ENCODE data around the gene MTARC1.

The MTARC1 gene

DNA sequence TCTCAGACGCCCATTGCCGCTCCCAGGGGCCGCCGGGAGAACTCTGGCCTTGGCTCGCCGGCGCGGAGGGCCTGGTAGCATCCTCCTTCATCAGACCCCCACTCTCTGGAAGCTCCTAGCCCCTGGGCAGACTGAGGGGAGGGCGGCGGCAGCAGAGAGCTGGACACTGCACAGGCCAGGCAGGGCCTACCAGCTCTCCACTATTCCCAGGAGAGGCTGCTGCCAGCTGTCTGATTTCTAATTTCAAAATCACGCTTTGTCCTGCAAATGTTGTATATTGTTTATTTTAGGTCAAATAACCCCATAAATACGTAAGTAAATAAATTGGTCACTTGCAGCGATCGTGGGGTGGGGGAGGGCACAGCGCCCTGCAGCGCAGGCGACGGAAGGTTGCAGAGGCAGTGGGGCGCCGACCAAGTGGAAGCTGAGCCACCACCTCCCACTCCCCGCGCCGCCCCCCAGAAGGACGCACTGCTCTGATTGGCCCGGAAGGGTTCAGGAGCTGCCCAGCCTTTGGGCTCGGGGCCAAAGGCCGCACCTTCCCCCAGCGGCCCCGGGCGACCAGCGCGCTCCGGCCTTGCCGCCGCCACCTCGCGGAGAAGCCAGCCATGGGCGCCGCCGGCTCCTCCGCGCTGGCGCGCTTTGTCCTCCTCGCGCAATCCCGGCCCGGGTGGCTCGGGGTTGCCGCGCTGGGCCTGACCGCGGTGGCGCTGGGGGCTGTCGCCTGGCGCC is at the start of gene MTARC1:
Gene MTARC1, plus strand, starts transcription at position 577 of the 732 bp plus-strand sequence. Its CDS starts 32 bp downstream, at position 609.
- DNase-seq (ENCODE audit: low read depth in 3 of 3): no peak

DNA sequence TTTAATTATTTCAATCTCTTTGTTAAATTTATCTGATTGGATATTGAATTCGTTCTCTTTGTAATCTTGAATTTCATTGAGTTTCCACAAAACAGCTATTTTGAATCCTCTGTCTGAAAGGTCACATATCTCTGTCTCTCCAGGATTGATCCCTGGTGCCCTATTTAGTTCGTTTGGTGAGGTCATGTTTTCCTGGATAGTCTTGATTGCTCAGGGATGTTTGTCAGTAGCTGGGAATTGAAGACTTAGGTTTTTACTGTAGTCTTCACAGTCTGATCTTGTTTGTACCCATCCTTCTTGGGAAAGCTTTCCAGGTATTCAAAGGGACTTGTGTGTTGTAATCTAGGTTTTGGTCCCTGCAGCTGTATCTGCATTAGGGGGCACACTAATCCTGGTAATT is 45.4 kb upstream of the MTARC1 start:
- no peak for DNase-seq (ENCODE audit: low read depth in 3 of 3)

- no peak for DNase-seq (ENCODE audit: low read depth in 3 of 3)
These were observed 44.9 kb upstream of the MTARC1 start for GRCh38 chr1:220741825-220742224.

DNA sequence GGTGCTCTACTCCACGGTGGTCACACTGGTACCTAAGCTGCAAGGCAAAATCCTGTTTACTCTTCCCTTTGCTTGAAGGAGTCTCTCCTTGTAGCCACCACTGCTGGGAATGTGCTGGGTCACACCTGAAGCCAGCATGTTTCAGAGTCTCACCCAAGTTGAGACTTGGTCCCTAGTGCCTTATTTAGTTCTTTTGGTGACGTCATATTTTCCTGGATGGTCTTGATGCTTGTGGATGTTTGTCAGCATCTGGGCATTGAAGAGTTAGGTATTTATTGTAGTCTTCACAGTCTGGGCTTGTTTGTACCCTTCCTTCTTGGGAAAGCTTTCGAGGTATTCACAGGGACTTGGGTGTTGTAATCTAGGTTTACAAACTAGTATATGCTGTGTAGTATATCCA is 44.2 kb upstream of the MTARC1 start:
- no peak for DNase-seq (ENCODE audit: low read depth in 3 of 3)

DNA sequence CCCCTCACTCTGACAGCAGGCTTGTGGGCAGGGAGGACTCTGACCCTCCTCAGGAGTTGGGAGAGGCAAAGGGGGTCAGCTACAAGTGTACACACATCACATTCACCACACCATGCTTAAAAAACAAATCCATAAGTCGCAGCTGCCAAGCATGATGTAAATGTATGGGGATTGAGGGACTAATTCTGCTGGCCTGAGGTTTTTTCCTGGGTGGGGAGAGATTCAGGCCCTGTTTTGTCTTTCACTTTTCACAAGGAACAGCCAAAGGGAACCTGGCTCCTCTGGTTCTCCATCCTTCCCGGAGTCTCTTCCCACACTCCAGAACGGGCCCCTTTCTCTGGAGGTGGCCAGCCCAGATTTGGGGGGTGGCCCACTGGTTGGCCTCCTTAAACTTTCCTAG is 39.9 kb upstream of the MTARC1 start:
- no peak for DNase-seq (ENCODE audit: low read depth in 3 of 3)

GRCh38 chr1:220747437-220748088 is 39.1 kb upstream of the MTARC1 start:
- DNase-seq (ENCODE audit: low read depth in 3 of 3): no peak

DNA sequence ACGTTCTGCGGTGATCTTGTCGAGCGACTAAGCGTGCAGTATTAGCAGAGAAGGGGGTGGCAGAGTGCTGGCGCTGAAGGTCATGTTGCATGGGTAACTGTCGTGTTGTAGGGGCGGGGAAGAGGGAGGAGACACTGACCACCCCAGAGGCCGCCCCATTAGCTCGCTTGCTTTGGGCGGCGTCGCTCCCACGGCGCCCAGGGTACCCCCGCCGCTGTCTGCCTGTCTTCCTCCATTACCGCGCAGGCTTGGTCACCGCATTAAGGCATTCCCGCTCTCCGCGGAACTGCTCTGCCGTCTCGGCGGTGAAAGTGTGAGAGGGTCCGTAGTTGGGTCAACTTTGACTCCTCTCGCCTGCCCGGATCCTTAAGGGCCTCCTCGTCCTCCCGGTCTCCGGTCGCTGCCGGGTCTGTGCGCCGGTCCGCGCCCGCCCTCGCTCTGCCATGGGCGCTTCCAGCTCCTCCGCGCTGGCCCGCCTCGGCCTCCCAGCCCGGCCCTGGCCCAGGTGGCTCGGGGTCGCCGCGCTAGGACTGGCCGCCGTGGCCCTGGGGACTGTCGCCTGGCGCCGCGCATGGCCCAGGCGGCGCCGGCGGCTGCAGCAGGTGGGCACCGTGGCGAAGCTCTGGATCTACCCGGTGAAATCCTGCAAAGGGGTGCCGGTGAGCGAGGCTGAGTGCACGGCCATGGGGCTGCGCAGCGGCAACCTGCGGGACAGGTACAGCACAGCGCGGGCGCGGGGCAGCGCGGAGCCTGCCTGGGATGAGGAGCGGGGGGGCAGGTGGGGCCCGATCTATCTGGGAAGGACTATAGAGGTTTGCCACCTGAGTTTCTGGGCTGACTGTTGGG is 38.4 kb upstream of the MTARC1 start, which contains the start of gene MTARC2:
Gene MTARC2, plus strand, starts transcription at position 234 of the 846 bp plus-strand sequence. Its CDS starts 210 bp downstream, at position 444.
- no peak for DNase-seq (ENCODE audit: low read depth in 3 of 3)

DNA sequence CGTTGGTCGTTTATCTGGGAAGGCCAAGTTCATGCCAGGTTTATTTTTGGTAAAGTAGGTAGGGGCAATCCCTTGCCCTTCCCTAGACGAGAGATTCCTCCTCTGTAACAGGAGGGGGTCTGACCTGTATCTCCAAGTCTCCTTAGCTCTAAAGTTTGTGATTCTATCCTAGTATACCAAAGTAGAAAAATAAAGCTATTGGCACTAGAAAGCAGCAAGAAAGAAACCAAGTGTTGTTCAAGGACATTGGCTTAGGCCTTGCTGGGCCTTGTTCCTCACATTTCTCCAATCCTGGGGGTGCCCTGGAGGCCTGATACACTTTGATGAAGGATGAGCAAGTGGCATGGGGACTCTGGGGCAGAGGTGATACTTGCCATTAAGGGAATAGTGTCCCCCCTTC is 37.8 kb upstream of the MTARC1 start:
- no peak for DNase-seq (ENCODE audit: low read depth in 3 of 3)

DNA sequence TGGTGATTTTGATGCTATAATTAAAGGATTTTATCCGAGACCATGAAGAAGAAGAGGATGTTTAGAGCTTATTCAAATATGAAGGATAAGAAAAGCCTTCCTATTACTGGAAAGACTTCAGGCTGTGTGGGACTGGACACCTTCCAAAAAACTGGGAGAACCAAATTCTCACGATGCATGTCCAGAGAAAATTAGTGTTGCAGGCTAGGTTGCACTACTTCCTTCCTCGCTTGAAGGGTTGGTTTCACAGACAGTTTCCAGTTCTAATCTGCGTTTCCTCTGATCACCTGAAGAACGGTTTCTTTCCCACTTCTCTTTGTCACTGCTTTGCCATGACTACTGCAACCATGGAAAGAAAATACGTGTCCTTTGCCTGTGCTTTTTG is 36.6 kb upstream of the MTARC1 start:
- DNase-seq (ENCODE audit: low read depth in 3 of 3): no peak

- no peak for DNase-seq (ENCODE audit: low read depth in 3 of 3)
These were observed 35.6 kb upstream of the MTARC1 start for GRCh38 chr1:220751111-220751510.

- DNase-seq (ENCODE audit: low read depth in 3 of 3): no peak
These were observed 32.3 kb upstream of the MTARC1 start for GRCh38 chr1:220754212-220754917.

- no peak for DNase-seq (ENCODE audit: low read depth in 3 of 3)
These were observed 31.8 kb upstream of the MTARC1 start for GRCh38 chr1:220754918-220755295.

- DNase-seq (ENCODE audit: low read depth in 3 of 3): no peak
These were observed 31.4 kb upstream of the MTARC1 start for GRCh38 chr1:220755309-220755708.

GRCh38 chr1:220757441-220757840 is 29.3 kb upstream of the MTARC1 start:
- DNase-seq (ENCODE audit: low read depth in 3 of 3): no peak

- DNase-seq (ENCODE audit: low read depth in 3 of 3): no peak
These were observed 27.6 kb upstream of the MTARC1 start for GRCh38 chr1:220759147-220759546.

GRCh38 chr1:220761688-220762427 is 24.9 kb upstream of the MTARC1 start:
- DNase-seq (ENCODE audit: low read depth in 3 of 3): no peak

DNA sequence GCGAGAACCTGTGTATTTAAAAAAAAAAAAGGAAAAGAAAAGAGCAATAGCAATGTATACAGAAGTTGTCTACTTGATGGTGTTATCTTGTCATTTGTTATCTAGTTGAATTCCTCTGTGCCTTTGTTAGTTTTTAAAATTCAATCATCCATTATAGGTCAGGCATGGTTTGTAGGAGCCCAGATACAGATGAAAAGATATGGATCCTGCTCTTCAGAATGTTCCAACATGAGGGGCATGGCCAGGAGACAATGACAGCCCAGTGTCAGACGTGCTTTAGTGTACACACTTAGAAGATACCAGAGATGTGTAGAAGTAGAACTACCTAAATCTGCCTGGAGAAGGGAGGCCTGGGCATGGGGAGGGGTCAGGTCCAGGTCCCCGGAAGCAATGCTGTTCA is 22.0 kb upstream of the MTARC1 start:
- DNase-seq (ENCODE audit: low read depth in 3 of 3): no peak

GRCh38 chr1:220767312-220768125 is 19.2 kb upstream of the MTARC1 start:
- DNase-seq (ENCODE audit: low read depth in 3 of 3): no peak

DNA sequence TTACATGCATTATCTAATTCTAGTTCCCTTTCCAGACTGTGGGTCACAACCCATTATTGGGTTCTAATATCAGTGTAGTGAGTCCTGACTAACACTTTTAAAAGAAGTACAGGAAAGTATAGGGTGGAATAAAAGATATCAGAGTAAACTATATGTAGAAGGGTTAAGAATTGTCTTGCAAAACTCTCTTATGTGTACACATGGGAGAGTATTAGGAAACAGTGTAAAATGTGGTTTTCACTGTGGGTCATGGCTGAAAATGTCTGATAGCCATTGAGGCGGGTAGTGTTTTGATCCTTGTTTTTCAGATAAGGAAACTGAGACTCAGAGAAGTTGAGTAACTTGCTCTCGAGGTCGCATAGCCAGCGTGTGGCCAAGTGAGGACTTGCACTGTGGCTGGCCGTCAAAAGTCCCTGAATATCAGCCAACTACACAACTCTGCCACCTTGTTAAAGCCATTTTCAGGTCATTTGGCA is 18.5 kb upstream of the MTARC1 start:
- no peak for DNase-seq (ENCODE audit: low read depth in 3 of 3)

GRCh38 chr1:220769205-220769604 is 17.5 kb upstream of the MTARC1 start:
- DNase-seq (ENCODE audit: low read depth in 3 of 3): no peak
